Astrocyte of the hippocampus (primary cell): ENCODE data around the gene MON1A.
"Not testable (repeated sequence)": the region's sequence is repeated elsewhere in the genome, so short reads cannot be mapped to it uniquely, and the experiment has no call there.

Source experiments
- DNase-seq: peaks from one replicate; pipeline ENCODE4 v3.0.0; 2011; ENCODE audit warnings: low read depth, low spot score

The MON1A gene

DNA sequence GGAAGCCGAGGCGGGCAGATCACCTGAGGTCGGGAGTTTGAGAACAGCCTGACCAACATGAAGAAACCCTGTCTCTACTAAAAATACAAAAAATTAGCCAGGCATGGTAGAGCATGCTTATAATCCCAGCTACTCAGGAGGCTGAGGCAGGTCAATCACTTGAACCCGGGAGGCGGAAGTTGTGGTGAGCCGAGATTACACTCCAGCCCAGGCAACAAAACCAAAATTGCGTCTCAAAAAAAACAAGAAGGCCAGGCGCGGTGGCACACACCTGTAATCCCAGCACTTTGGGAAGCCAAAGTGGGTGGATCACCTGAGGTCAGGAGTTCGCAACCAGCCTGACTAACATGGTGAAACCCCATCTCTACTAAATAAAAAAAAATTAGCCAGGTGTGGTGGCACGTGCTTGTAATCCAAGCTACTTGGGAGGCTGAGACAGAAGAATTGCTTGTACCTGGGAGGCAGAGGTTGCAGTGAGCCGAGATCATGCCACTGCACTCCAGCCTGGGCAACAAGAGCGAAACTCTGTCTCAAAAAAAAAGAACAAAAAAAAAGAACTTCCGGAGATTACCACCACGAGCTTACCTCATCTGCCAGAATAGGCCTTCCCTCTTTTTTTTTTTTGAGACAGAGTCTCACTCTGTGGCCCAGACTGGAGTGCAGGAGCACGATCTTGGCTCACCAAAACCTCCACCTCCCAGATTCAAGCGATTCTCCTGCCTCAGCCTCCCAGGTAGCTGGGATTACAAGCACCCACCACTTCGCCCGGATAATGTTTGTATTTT, 11.6 kb downstream of the MON1A start:
- not testable (repeated sequence) for DNase-seq

DNA sequence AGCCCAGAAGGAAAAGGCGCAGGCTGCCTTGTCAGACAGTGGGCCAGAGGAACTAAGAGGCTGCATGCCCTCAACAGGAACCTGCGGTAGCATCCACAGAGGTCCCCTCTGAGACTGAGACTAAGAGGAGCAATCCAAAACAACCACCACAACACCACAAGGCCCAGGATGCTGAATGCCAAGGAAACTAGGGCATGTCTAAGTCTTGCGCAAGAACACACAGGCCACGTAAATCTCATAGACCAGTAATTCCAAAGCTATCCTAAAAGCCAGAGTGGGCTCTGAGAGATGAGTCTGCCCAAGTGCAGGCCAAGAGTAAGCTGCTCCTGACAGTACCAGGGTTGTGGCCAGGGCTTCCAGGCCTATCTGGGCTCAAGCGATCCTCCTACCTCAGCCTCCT, 12.9 kb downstream of the MON1A start:
- DNase-seq = no peak

DNA sequence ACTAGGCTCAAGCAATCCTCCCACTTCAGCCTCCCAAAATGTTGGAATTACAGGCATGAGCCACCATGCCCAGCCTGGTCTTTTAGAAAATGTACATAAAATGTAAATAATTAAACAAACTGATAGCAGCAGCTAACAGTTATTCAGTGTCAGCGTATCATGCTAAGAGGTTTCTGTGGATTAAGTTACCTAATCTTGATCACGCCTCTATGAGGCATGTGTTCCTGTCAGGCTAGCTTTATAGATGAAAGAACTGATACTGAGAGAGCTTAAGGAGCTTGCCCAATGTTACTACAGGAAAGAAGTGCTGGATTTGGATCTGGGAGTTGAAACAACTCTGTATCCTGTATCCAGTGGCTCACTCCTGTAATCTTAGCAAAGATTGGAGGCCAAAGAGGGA, 14.7 kb downstream of the MON1A start:
- DNase-seq = no peak

DNA sequence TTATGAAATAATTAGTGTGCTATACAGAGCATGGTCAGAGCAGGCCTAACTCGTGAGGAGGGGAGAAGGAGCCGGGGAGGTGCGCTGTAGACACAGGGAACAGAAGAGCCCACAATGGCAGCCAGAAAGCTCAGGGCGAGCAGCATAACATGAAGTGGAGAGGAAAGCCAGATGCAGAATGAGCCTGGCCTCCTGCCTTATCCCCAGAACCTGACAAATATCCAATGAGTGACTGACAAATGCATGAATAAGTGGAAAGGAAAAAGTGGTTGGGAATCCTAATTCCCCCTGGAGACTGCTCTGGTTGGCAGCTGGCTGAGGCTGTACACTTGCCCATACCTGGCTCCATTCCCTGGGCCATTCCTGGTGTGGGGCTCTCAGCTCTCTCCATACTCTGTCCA, 16.7 kb downstream of the MON1A start:
- peak; percentile 54 for DNase-seq

DNA sequence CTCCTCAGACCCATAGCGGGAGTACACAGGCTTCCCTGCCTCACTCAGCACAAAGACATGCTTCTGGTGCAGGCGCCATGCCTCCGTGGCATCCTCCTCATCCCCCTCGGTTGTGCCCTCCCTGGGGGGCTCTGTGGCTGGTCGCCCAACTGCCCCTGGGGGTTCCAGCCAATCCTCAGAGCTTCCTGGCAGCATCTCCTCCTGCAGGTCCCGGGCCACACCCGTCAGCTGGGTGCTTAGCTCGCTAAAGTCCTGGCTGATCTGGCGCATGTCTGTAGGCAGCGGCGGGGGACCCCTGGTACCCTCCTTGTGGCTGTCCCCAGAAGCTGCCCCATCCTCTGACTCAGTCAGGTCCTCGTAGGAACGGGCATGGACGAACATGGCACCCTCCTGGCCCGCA, 18.0 kb downstream of the MON1A start:
- no peak for DNase-seq

DNA sequence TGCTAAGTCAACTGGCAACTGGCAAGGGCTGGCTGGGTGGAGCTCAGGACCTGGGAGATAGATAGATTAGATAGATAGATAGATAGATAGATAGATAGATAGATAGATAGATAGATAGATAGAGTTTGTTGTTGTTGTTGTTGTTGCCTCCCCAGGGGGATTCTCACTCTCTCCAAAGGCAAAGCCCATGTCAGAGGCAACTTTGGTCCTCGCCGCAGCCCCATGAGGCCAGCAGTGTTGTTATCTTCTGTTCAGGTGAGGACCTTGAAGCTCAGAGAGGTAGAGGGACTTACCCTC, 18.5 kb downstream of the MON1A start:
- no peak for DNase-seq

DNA sequence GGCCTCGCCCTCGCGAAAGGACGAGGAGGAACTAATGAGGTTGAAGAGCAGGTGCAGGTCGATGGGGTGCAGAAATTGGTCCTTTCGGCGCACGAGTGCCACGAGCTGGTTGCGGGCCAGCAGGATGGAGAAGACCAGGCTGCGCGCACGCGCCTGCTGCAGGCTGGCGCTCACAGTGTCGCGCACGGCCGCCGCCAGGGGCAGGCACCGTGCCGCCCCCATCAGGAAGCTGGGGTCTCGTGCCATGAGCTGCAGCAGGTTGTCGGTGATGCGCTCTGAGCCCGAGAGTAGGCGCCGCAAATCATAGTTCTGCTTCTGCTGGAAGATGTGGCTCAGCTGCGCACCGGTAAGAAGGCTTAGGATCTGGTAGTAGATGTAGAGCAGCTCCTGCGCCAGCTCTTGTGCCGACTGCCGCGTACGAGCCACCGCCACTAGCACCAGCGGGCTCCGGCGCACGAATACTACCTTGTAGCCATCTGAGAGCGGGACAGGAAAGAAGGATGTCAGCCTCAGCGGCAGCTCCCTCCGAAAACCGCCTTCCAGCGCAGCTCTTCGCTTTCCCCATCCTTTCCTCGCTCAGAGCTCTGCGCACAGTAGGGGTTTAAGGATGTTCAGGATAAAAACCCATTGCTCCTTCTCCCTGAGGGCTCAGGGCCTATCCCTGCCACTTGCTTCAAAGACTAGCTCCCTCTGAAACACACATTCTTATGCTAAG, 19.0 kb downstream of the MON1A start:
- no peak for DNase-seq

DNA sequence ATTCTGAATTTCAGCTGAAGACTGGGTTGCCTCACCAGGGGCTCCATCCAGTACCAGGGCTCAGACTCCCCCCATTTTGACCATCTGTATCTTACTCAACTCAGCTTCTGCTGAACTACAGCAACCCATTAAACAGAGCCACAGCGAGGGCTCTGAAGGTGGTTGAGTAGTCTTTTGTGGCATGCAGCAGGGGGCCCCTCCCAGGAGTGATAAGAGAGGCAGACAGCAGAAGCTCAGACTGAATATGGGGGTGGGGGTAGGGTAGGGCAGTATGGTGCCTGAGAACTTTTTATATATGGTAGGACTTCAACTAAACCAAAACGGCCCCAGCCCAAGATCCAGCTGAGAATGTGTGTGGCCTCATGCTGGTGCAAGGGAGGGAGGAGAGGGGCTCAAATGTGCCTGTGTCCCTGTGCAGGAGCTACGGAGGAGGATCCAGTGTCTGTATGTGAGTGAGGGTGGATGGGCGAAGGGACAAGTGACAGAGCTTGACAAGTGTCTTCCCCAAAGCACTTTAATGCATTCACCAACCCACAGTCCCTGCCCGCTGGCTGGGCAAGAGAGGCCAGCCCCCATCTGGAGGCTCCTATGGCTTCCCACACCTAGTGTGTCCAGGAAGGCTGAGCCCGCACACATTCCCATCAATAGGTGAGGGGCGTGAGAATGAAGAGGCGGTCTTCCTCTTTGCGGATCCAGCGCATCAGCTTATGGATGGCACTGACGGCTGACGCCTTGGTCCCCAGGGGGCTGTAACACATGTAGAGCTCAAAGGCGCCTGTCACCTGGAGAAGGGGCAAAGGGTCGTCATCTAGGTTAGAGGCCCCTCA, 21.0 kb downstream of the MON1A start:
- no peak for DNase-seq

DNA sequence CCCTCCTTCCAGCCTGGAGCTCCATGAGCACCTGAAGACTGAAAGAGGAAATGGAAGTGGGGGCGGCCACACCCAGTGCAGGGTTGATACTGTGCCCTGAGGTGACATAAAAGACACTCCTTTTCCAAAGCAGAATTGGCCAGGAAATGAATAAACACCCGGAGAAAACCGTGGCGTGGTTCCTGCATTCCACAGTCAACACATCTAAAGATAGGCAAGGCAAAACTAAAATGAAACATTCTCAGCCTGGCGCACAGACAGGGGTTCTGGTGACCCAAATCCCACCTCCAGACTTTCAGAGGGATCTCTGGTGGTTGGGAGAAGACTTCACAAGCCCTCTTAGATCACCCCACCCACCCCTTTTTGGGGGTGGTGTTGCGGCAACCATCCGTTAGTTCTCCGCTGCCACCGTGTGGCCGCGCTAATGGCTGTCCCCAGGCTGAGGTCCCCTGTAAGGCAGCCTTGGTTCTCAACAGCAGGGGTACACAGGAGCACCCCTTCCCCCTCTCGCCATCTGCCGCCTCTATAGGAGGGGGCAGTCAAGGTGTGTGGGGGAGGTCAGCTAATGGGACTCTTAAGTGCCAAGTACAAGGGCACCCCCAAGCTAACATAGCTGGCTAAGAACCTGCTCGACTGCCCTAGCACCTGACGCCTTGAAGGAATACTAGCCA, 23.4 kb downstream of the MON1A start:
- DNase-seq = peak; percentile 69

DNA sequence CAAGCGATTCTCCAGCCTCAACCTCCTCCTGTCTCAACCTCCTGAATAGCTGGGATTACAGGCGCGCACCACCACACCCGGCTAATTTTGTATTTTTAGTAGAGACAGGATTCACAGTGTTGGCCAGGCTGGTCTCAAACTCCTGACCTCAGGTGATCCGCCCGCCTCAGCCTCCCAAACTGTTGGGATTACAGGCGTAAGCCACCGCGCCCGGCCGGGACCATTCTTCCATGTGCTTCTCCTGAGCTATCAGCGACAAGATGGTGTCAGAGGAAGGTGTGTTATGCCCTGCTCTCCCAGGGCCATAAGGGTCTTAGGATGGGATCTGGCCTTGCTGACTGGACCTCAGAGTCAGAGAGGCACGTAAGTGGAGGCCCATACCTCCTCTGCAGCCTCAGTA, 25.2 kb downstream of the MON1A start:
- not testable (repeated sequence) for DNase-seq

DNA sequence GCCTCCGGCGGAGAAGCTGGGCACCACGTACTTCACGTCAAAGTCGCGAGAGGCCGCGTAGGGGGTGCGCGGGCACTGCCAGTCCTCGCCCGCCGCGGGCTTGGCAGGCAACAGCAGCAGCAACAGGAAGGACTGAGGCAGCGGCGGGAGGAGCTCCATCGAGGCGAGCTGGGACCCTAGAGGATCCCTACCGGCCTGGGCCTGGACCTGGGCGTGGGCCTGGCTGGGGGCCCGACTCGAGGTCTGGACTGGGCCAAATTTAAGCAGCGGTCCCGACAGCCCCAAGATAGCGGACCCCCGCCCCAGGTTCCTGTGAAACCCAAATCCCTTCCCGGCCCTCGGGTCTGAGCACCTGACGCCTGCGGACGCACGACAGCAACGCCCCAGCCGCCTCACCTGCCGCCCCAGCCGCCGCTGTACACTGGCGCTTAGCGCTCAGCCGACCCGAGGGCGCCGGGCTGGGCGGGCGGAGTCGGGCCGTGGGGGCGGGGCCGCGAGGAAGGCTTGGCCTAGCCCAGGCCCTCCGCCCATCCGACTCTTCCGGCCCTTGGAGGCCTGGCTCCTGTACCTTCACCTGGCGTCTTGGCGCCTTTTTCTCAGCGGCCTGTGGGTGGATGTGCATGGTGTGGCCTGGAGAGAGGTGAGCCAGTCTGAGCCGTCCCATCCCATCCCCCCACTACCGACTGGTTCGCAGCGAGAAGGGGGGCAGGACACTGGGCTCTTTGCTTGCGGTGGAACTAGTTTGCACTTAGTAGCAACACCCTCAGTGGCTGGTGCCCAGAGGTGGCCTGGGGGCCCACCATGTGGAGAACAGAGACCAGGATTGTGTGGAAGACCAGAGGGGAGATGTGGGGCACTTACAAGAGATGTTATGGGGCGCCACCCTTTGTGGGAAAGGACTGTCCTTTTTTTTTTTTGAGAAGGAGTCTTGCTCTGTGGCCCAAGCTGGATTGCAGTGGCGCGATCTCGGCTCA, 25.9 kb downstream of the MON1A start, which contains the start of gene MST1R:
Gene MST1R (minus strand): TSS at position 423 of the 974 bp plus-strand sequence. CDS start 264 bp downstream, at position 159.
- DNase-seq = peak; percentile 44

DNA sequence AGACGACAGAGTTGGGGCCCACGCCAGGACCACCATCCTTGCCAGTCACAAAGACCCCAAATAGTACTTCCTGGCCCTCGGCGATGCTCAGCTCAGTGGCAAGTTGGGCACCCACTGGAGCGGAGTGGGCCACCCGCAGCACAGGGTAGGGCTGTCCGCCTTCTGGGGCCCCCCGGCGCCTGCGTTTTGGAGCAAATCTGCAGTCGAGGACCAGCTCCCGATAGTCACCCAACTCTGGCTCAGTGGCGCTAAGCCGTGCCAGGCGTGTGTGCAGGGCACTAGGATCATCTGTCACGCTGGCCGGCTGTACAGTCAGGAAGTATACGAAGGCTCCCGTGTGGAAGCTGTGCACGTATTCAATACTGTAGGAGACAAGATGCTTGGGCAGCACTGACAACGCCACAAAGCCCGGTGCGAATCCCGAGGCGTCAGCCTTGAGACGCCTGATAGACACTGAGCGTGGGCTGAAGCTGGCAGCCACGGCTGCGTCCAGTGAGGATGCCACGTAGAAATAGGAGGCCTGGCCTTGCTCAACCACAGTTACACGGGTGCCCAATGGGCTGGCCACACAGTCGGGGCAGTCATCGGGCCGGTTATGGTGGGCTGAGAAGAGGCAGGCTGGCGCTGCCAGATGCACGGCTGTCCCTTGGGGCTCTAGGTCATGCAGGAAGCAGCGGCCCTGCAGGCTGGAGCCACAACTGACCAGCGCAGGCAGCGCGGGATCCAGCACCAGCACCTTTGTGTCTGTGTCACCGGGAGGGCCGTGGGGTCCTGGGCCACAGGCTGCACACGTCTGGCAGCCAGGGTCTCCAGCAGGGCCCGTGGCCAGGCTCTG, 26.9 kb downstream of the MON1A start:
- no peak for DNase-seq

DNA sequence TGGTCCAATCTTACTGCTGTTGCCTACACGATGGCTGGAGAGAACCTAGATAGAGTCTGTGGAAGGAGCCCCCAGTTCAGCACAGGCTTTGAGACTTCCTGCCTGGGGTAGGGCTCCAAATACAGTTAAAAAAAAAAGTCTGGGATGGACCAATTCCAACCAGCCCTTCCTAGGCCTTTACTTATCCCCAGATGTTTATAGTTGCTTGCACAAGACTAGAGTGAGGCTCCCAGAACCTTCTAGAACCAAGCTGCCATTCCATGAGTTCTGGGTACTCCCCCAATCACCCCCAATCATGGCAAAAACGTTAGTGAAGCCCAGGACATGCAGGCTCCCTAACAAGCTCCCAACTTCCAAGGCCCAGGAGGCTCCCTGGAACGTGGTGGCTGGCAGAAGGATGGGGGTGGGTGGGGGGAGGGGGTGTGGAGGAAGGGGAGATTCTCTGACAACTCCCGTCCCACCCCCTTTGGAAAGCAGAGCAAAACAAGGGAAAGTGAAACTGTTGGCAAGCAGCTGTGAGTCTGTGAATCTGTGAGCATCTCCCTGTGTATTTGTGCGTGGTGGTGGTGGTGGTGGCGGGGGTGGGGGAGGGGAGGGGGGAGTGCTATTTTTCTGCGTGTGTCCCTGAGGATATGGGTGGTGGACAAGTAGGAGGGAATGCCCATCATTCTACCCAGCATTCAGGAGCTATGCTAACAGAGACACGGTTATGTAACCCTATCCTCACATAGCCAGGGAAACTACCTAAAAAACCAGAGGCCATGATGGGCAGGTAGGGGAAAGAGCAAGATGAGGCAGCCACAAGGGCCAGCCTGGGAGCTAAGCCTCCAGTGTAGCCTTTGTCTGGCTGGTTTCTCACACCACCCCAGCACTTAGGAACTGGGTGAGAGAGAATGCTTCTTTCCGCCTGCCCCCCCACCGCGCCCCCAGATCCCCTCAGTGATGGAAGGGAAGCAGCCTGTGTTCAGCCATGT, 28.0 kb downstream of the MON1A start:
- no peak for DNase-seq

DNA sequence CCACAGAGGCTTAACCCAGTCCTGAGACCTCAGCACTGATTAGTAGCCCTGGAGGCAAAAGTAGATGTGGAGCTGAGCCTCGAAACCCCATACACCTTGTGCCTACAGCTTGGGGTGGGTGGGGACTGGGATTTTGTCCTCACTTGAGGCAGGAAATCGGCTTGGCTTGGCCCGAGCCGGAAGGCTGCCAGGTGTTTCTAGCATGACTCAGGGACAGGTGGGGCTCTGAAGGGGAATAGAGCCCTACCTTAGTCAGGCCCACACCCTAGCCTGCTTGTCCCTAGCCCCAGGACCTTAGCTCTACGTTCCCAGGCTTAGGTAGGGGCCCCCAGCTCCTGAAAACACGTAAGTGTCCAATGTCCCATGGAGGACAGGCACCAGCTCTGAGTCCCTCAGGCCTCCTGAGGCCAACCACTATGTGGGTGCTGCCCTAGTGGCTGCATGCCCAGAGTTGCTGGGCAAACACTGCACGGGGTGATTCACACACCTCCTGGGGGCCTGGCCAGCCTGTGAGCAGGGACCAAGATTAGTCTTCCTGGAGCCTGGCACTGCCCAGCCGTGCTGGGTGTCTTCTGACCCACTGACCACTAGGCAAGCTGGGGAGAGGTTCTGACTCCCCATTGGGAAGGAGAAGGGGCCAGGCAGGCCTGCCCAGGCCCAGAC, 29.0 kb downstream of the MON1A start:
- peak; percentile 84 for DNase-seq

DNA sequence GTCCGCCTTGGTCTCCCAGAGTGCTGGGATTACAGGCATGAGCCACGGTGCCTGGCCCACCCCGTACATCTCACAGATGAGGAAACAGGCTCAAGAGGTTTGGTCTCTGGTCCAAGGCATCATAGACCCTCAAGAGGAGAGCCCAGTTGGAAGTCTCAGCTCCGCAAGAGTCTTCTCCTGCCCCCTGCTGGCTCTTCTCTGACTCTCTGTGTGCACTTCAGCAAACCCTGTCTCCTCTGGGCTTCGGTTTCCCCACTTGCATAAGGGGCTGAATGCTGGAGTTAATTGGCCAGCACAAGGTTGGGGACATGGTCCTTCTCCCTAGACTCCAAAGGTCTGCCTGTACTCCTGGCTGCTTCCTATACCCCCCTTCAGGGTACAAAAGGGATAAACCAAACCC, 29.8 kb downstream of the MON1A start:
- DNase-seq = no peak

DNA sequence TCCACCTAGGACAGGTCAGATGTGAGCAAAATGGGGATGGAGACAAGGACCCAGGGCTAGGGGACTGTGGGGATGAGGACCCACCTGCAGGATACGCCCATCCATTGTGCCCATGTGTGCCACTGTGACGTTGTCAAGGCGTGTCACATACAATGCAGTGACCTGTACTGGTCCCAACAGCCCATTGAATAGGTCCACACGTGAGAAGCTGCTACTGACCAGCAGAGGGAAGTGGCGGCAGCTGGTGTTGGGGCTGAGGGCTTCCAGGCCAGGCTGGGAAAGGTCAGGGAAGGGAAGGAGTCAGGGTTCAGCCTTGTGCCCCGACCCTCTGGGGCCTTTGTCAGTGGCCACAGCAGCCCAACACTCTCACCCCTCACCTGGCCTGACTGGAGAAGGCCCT, 30.6 kb downstream of the MON1A start:
- no peak for DNase-seq

DNA sequence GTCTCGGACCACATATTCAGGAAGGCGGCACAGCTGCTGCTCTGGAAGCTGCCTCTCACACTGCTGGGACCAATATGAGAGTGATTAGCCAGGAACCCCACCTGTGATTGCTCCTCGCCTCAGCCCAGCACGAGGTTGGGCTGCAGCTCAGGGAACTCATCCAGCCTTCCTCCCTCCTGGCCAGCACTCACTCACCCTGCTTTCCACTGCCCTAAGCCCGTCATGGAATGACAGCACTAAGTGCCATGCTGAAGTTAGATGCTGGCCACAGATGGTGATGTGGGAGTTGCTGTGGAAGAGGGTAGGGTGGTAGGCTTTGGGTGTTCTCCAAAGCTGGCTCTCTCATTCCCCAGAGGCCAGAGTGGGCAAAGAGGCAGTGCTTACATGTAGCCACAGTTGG, 33.3 kb downstream of the MON1A start:
- no peak for DNase-seq

DNA sequence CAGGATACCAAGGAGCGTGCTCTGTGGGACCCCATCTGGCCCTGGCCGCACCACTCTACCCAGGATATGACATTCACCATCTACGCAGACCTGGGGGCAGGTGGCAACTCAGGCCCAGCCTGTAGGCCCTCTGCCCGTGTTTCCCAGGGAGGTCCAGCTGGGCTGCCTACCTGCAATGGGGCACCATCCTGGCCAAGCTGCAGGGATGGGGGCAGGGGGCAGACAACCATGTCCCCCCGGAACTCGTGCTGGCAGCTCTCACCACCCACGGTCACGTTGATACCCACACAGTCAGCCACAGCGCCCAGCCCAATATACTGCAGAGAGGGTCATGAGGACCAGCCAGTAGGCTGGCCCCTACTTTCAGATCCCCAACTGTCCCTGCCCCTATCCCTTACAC, 33.8 kb downstream of the MON1A start:
- no peak for DNase-seq
